Measurements from ENCODE around the gene THSD4. TPM values are rescaled to one million over a fixed set of nuclear protein-coding genes. Genes with fewer than 3 reads are reported as not detected.
A peak's percentile ranks its signal among the peaks of the same experiment; 100 is the strongest.
"Not testable (repeated sequence)": the region's sequence is repeated elsewhere in the genome, so short reads cannot be mapped to it uniquely, and the experiment has no call there.

The THSD4 gene
- total RNA-seq, 1 donor from 2014 or later: 1.6 TPM

GRCh38 chr15:71708741-71709140 is 593.5 kb downstream of the THSD4 start:
- no peak for DNase-seq (ENCODE audit: low spot score in 2 of 2)
- FAIRE-seq: no peak

GRCh38 chr15:71709808-71710418 is 594.6 kb downstream of the THSD4 start:
- DNase-seq (ENCODE audit: low spot score in 2 of 2) (no peak), FAIRE-seq (no peak)

GRCh38 chr15:71712182-71712581 is 596.9 kb downstream of the THSD4 start:
- DNase-seq (ENCODE audit: low spot score in 2 of 2) (no peak), FAIRE-seq (no peak)

GRCh38 chr15:71713191-71713809 is 598.0 kb downstream of the THSD4 start:
- FAIRE-seq (no peak), DNase-seq (ENCODE audit: low spot score in 2 of 2) (no peak)

GRCh38 chr15:71715914-71716313 is 600.6 kb downstream of the THSD4 start:
- FAIRE-seq (no peak), DNase-seq (ENCODE audit: low spot score in 2 of 2) (no peak)

- FAIRE-seq: no peak
- DNase-seq (ENCODE audit: low spot score in 2 of 2): no peak
Measured at GRCh38 chr15:71716990-71717389, 601.7 kb downstream of the THSD4 start.

- FAIRE-seq (no peak), DNase-seq (ENCODE audit: low spot score in 2 of 2) (no peak)
Measured at GRCh38 chr15:71718116-71718910, 603.0 kb downstream of the THSD4 start.

GRCh38 chr15:71723344-71723743 is 608.1 kb downstream of the THSD4 start:
- no peak for DNase-seq (ENCODE audit: low spot score in 2 of 2)
- no peak for FAIRE-seq

GRCh38 chr15:71725207-71725955 is 610.1 kb downstream of the THSD4 start:
- FAIRE-seq: not testable (repeated sequence)

GRCh38 chr15:71728881-71729280 is 613.6 kb downstream of the THSD4 start:
- DNase-seq (ENCODE audit: low spot score in 2 of 2) (no peak), FAIRE-seq (no peak)

More at GRCh38 chr15:71725207-71725955, 610.1 kb downstream of the THSD4 start:
- DNase-seq (ENCODE audit: low spot score in 2 of 2): not testable (repeated sequence)

- DNase-seq (ENCODE audit: low spot score in 2 of 2) (no peak), FAIRE-seq (no peak)
Measured at GRCh38 chr15:71729319-71729718, 614.0 kb downstream of the THSD4 start.

- FAIRE-seq (no peak), DNase-seq (ENCODE audit: low spot score in 2 of 2) (peak in 1 of 2 donors; percentile 44)
Measured at GRCh38 chr15:71730277-71731144, 615.2 kb downstream of the THSD4 start.

- FAIRE-seq (no peak), DNase-seq (ENCODE audit: low spot score in 2 of 2) (no peak)
Measured at GRCh38 chr15:71732636-71733035, 617.4 kb downstream of the THSD4 start.

- FAIRE-seq: no peak
Measured at GRCh38 chr15:71733122-71733521, 617.9 kb downstream of the THSD4 start.

GRCh38 chr15:71734709-71735384 is 619.6 kb downstream of the THSD4 start:
- DNase-seq (ENCODE audit: low spot score in 2 of 2) (no peak), FAIRE-seq (no peak)

More at GRCh38 chr15:71733122-71733521, 617.9 kb downstream of the THSD4 start:
- DNase-seq (ENCODE audit: low spot score in 2 of 2): no peak

GRCh38 chr15:71735385-71735757 is 620.1 kb downstream of the THSD4 start:
- FAIRE-seq (no peak), DNase-seq (ENCODE audit: low spot score in 2 of 2) (no peak)

GRCh38 chr15:71736286-71736947 is 621.1 kb downstream of the THSD4 start:
- DNase-seq (ENCODE audit: low spot score in 2 of 2) (no peak), FAIRE-seq (no peak)

GRCh38 chr15:71737761-71738160 is 622.5 kb downstream of the THSD4 start:
- no peak for FAIRE-seq
- no peak for DNase-seq (ENCODE audit: low spot score in 2 of 2)

- DNase-seq (ENCODE audit: low spot score in 2 of 2): no peak
- FAIRE-seq: no peak
Measured at GRCh38 chr15:71739355-71739754, 624.1 kb downstream of the THSD4 start.
